ENCODE data around the gene ITLN1.
"Not testable (repeated sequence)": the region's sequence is repeated elsewhere in the genome, so short reads cannot be mapped to it uniquely, and the experiment has no call there.

The ITLN1 gene

DNA sequence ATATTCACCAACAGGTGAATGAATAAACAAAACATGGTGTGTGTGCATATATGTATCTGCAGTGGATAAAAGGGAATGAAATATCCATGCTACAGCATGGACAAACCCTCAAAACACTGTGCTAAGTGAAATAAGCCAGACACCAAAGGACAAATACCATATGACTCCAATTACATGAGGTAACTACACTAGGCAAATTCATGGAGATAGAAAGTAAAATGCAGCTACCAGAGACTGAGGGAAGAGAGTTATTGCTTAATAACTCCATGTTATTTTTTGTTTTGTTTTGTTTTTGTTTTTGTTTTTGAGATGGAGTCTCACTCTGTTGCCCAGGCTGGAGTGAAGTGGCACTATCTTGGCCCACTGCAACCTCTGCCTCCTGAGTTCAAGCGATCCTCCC lies 2.4 kb downstream of the ITLN1 start:
- no peak for DNase-seq

DNA sequence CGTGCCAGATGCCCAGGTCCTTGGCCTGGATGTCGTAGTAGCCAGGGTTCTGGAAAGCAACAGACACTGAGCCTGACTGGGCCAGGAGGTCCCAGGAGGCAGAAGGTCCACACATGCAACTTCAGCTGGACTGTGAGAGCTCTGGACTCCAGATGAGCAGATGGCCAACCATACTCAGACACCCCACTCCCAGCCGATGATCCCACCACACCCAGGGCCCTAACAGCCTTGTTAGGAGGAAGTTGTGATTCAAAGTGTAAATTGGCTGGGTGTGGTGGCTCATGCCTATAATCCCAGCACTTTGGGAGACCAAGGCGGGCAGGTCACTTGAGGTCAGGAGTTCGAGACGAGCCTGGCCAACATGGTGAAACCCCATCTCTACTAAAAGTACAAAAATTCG lies 3.7 kb downstream of the ITLN1 start:
- DNase-seq = not testable (repeated sequence)

DNA sequence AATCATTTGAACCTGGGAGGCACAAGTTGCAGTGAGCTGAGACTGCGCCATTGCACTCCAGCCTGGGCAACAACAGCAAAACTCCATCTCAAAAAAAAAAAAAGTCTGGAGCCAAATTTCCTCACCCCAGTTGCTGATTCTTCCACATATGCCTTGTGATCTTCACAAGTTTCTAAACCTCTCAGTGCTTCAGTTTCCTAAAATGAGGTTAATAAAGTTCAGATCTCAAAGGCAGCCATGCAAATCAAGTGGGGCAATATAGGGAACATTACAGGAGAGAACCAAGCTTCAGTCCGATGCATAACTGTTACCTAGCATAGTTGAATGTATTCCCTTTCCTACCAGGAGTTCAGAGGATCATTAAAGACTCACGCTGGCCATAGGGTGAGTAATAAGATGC lies 4.8 kb downstream of the ITLN1 start:
- DNase-seq = no peak

DNA sequence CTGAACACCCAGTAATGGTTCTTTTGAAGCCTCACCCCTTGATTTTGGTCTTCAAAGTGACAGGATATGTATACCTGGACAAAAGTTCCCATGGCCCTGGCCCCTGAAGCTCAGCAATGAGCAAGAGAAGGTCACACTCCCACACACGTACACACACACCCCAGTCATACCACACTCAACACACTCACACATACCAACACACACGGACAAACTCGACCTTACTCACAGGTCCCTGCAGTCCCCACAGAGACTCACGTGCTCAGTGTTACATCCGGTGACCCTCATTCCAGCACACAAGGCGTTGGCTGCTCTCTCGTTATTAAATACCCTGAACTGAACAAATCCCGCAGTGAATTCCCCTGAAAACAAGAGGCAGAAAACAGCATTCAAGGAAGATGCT lies 5.9 kb downstream of the ITLN1 start:
- DNase-seq = no peak

DNA sequence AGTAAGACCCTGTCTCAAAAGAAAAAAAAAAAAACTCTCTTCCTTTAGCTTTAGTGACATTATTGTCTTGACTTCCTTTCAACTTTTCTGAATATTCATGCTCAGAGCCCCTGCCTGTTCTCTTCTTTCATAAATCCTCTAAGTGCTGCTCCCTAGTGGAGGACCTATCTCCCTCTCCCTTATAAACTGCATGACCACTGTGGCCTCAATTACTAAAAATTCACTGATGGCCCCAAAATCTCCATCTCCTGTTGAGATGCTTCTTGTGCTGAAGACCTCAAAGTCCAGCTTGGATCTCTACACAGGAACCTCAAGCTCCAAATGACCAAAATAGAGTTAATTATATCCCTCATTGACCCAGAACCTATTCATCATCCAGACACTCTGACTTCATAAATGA lies 7.8 kb downstream of the ITLN1 start:
- no peak for DNase-seq

DNA sequence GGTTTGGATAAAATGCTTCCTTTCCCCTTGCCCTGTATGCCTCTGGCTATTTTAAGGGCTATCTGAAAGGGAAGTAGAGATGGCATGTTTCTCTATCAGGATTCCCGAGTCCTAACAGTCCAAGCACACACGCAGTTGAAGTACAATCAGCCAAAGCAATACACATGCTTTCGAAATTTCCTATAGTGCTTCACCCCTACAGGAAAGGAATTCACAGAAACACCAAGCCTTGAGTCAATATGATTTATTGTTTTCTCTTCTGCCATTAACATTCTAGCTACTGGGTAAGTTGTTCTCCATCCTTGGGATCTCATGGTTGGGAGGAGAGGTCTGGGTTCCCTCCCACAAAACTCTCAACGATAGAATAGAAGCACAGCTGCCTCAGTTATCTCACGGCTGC lies 8.7 kb downstream of the ITLN1 start:
- no peak for DNase-seq

DNA sequence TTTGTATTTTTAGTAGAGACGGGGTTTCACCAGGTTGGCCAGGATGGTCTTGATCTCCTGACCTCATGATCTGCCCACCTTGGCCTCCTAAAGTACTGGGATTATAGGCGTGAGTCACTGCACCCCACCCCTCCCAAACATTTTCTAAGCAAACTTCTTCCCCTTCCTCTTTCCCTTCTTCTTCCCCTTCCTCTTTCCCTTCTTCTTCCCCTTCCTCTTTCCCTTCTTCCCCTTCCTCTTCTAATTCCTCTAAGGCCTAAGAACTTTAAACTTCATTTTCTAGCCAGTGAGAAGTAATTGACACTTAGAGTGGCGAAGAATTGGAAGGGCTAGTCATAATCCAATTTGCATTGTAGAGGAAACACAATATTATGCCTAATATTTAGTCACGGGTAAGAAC lies 9.4 kb downstream of the ITLN1 start:
- not testable (repeated sequence) for DNase-seq

DNA sequence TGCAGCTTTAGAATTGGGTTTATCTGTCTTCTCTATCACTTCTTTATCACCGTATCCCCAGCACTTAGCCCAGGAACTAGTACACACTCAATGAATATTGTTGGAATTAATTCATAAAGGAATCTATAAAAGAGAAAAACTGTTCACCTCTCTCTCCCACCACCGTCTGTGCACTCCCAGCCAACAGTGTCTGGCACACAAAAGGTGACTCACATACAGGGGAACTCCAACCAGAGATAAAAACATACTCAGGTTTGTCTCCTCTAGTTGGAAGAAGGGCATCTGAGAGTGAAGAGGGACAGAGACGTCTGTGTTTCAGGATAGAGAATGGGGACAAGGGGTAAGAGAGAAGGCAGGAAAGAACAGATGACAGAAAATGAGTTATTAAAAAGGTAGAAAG lies 10.0 kb downstream of the ITLN1 start:
- DNase-seq = no peak

DNA sequence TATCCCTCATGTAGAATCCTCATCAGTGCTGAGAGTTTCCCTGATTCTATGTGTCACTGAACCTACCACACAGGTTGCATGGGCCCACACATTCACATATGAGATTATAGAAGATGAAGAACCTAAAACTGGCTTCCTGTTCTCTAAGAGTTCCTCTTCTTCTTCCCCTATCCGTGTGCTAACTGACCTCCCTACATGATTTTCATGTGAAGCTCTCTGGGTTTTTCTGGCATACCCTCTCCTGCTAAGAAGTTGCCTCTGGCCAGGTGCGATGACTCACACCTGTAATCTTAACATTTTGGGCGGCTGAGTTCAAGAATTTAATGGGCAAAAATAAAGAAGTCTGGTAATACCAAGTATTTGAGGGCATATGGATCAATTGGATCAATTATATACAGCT lies 16.8 kb downstream of the ITLN1 start:
- no peak for DNase-seq

DNA sequence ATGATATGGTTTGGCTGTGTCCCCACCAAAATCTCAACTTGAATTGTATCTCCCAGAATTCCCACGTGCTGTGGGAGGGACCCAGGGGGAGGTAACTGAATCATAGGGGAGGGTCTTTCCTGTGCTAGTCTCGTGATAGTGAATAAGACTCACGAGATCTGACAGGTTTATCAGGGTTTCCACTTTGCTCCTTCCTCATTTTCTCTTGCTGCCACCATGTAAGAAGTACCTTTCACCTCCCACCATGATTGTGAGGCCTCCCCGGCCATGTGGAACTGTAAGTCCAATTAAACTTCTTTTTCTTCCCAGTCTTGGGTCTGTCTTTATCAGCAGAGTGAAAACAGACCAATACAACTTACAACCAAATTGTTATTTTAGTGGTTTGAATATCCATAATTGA lies 17.3 kb downstream of the ITLN1 start:
- not testable (repeated sequence) for DNase-seq

DNA sequence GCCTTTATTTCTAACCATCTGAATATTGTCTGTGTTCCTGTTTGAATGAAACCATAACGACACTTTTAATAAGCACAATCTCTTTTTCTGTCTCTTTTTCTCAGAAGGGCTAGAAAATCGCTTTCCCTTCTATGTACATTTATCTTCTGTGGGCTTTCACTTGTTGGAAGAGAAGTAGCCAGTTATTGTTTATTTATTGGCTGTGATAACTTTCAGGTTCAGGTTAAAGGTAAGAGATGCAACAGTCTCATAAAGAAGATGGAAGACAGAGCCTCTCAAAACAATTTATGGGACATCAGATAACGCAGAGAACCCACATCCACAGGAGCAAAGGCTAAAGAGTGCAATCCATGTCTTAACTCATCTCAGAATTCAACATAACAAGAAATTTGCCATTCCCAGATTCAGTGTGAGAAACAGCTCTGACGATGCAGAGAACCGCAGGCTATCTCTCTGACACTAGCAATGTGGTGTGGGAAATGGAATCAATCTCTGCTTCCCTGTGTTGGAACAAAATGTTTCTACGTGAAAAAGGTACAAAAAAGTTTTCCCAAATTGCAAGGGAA lies 18.2 kb downstream of the ITLN1 start:
- DNase-seq = no peak

DNA sequence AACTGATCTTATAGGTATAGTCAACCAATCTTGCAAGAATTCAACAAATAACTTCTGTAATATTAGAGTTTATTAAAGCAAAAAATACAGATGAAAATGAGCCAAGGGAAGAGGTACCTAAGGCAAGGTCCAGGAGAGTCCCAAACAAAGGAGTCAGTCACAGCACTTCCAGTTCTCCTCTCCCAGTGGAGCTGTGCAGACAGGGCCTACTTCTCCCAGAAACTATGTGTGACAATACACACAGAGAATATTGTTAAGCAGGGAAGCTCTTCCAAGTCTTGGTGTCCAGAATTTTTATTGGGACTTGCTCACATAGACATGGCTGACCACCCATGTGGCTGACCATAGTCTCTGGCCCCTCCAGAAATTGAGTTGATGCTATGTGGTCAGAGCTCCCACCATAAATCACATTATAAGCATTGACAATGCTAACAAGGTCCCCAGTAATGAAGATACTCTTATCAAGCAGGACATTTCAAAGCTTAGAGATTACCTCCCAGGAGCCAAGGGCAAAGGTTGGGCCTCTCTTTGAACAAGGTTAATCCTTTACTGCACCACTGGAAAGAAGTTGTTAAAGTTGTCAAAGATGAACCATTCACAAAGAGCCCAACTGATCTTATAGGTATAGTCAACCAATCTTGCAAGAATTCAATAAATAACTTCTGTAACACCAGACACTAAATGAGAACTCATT lies 18.8 kb downstream of the ITLN1 start:
- DNase-seq = no peak

DNA sequence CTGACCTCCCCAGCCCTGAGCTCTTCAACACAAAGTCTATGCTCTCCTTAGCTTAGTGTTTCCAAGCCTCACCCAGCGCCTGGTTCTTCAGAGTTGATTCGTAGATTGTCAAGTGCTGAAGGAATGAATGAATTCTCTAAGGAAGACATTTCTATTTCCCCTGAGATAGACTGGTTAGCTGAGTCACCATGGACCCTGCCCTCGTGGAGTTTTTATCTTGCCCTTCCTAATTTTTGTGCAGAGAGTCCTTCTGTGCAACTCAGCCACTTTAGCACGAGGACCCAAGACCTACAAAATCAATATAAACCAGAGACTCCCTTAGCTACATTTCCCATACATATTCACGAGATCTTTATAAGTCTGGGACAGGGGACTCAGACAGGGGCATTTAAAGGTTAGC lies 19.6 kb downstream of the ITLN1 start:
- DNase-seq = no peak

DNA sequence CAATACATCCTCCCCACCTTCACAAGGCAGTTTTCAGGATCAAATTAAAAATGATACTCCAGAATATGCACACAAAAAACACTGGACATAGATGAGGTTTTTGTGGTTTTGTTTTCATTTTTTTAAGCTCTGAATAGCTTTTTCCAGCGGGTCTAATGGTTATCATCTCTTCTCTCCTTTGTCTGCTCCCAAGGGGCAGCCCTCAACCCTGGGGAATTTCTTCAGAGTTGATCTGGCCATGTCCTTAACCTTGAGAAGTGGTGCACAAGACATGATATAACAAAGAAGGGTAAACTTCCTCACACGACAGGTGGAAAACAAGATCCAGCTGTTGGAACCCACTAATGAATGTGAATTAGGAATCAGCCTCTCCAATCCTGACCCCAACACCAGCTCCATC lies 20.8 kb downstream of the ITLN1 start:
- no peak for DNase-seq

DNA sequence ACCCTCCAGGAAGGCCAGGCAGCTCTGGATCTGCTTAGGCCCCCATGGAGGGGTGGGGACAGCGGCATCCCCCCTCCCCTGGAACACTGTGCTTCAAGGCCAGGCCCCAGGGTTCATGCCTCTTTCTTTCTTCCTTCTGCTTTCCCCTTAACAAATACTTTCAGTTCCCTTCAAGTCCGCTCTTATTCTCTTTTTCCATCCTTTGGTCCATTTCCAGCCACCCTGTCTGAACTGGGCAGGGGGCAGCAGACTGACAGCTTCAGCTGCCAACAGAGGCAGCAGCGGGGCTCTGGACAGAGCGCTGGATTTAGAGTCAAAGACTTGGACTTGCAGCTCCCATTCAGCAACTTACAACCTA lies 21.2 kb downstream of the ITLN1 start:
- DNase-seq = no peak

DNA sequence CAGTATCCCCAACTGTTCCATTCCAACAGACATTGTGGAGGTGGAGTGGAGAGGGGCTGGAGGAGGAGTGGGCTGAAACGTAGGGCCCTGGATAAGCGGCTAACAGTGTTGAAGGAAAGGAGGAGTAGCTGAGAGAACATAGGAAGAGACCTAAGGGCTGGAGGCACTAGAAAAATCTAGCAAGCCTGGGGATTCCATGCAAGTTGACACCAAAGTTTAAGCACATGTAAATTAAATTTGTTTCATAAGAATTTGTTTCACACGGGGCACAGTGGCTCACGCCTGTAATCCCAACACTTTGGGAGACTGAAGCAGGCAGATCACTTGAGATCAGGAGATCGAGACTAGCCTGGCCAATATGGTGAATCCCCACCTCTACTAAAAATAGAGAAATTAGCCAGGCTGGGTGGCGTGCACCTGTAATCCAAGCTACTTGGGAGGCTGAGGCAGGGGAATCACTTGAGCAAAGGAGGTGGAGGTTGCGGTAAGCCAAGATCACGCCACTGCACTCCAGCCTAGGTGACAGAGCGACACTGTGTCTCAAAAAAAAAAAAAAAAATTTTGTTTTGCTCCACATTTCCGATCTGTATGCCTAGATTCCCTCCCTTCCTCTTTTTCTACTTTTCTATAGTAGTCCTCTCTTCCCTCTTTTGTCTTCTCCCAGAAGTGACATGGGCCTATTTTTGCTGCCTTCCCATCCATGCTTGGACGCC lies 21.8 kb downstream of the ITLN1 start:
- no peak for DNase-seq

DNA sequence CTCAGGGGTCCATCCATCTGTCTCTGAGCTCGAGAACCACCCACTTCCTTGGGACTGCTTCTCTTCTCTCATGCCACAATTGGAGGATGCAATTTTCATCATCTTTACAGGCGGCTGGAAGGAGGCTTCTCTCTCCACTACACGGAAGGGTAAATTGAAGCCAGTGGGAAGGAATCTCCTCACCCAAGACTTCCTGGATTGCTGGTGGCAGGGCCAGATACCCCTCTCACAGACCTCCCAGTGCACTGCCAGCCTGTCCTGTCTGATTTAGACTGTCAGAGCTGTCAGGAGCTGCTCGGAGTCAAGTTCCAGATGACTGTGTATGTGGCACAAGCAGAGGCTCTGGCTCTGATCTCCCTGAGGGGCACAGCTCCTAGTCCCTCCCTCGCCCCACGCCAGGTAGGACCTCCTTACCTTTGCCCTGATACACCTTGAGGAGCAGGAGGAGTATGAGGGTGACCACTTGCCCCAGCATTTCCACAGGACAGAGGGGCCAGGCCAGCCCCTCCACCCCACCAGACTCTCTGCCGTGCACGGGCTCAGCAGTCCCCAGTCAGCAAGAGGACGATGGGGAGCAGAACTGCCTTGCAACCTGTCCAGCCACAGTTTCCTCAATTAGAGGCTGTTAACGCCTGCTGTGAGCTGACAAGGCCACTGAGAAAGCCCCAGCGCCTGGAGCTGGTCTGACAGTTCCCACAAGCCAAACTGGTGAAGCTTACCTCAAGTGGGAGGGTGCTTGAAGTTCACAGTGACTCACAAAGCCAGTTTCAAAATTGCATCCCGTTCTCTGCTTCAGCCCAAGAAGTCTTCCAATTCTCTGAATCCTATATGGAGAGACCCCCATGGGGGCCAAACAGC lies 22.5 kb downstream of the ITLN1 start, which contains the start of gene CD244:
TSS of gene CD244 (minus strand) at position 685 of the 858 bp plus-strand sequence. CDS start at position 475, 210 bp downstream.
- DNase-seq = no peak

DNA sequence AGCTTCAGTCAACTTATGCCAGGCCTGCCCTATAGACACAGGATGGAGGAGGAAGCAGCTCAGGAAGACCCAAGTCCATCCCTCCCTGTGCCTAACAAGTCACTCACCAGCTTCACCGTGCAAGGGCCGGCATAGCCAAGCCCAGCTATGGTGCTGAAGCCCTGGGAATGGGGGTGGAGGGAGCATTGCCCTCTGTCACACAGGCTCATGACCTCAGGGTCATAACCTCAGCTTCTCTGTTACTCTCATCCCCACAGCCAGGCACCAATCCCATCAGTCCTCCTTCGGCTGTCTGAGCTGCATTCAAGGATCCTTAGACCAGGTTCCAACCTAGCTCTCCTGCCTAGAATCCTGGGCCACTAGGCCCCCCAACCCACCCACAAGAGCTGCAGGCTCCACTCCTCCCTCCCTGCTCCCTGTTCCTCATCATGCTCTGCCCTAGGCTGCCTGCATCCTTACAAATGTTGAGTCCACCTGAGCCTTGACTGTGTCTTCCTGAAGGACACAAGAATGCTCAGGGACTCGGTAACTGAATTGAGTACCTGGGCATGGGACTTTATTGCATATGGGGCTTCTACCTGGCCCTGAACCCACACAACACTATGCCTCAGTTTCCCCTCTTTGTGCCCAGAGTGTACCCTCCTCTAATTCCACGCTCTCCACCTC lies 24.0 kb downstream of the ITLN1 start:
- no peak for DNase-seq

DNA sequence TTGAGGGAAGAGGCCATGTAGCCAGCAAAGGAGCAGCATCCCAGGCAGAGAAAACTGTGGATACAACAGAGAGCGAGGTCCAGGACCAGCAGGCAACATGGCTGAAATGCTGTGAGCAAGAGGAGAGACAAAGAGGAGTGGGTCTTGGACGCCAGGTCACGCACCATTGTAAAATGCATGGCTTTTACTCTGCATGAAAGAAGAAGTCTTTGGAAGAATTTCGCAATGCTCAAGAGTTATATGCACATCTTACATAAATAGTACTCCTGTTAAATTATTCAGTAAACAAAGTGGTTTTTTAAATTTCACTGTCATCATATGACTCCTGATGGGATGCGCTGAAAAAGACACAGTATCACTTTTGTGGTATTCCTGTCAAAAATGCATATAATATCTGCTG lies 25.8 kb downstream of the ITLN1 start:
- DNase-seq = no peak

DNA sequence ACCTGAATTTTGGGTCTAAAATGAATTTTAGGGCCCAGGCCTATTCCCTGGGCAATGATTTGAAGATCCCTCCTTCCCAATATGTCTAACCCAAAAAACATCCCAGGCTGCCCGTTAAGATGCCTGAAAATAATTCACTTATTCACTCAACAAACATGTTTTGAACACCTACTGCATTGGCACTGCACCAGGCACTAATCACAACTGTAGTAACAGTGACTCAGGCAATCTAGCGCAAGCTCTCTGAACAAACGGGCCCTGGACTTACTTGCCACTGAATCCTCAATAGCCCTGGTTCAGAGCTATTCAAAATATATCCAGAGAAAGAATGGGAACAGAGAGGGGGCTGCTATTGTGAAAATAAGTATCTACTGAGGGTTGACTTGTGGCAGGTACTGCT lies 26.5 kb downstream of the ITLN1 start:
- no peak for DNase-seq

DNA sequence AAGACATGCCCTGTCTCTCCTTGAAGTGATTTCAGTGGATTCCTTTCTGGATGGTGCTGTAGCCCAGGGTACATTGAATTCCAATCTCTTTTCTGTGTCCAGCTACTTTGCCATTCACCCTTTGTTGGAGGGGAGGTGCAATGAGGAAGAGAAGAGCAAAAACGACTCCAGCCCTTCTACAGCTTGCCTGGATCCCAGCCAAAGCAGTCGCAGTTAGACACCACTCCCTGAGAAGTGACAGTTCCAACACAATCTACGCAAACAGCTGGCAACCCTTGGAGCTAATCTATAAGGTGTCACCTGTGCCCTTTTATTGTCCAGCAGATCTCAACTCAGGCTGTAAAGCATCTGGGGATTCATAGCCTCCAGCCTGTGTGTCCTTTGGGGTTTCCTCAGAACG lies 26.9 kb downstream of the ITLN1 start:
- peak; percentile 19 for DNase-seq

DNA sequence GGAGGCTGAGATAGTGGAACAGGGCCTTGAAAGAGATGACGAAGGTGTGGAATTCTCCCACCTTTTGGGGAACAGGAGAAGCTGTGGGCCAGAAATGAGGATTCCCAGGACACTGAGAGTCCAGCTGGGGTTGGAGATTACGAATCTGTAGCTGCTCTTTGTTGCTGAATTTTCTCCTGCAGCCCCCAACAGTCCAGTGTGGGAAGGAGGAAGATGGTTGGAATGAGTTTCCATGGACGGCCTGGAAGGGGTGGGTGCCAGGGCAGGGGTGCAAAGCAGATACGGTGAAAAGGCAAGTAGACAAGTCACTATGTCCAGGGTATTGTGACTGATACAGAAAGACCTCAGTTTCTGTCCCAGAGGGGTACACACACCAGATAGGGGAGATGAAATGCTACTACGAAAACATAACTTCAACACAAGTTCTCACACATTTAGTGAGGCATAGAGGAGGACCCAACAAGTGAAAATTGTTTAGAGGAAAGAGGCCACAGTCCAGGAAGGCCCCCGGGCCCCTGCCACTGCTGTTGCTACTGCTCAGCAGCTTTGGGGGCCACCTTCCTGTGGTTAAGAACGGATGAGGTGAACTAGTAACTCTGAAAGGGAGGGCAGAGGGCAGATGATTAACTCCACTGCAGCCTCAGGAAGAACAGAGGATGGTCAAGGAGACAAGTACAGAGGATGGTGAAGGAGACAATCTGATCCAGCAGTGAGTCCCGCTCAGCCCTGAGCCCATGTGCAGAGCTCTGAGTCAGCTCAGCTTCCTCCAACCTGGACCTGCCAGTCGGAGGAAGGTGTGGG lies 29.6 kb downstream of the ITLN1 start:
- no peak for DNase-seq
